GM12878 (cell line): ENCODE measurements around the gene DNAJB5. TPM values are rescaled to one million over a fixed set of nuclear protein-coding genes. Genes with fewer than 3 reads are reported as not detected.

Experiments
- CTCF ChIP-seq, 3 experiments: IDR thresholded peaks in 2 of 3; conservative IDR thresholded peaks in 1 of 3; 2 replicates each; pipeline ENCODE4 v1.5.1; 2011; ENCODE audit warnings: low read depth in 3 of 3, low read length in 3 of 3, mild to moderate bottlenecking in 3 of 3, control low read depth in 2 of 3, moderate library complexity in 2 of 3, inconsistent platforms in 1 of 3, mixed read lengths in 1 of 3; ENCODE audit not compliant: control insufficient read depth in 2 of 3, insufficient read depth in 1 of 3; ENCODE audit errors: extremely low read depth in 1 of 3
- SREBF2 ChIP-seq: IDR thresholded peaks from 2 replicates; pipeline ENCODE4 v1.6.1; 2012; ENCODE audit warnings: mild to moderate bottlenecking, low read length
- ZBTB4 ChIP-seq: fragments of 450-650 bp; formaldehyde crosslinking; IDR thresholded peaks from 2 replicates; pipeline ENCODE4 v1.4.0; 2022; ENCODE audit warnings: mild to moderate bottlenecking, moderate library complexity
- polyA plus RNA-seq, 11 experiments: library from polyadenylated mRNA; depleted of rRNA in 4 of 11; unstranded in 6 of 11; stranded (reverse) in 5 of 11; fragments of >200 nt; fragmentation: Nextera tagmentation in 4 of 11; fragmentation: Illumina TruSeq in 1 of 11; extraction: Ambion mirVana in 4 of 11; extraction: Trizol in 1 of 11; gene quantifications; 1 replicate in 1 of 11; 2 replicates in 10 of 11; pipeline versions ENCODE4 v1.2.1 to v1.2.3, GENCODE V29; 2011 to 2016; ENCODE audit warnings: inconsistent platforms in 2 of 11, missing spikeins in 2 of 11, low read depth in 1 of 11
- total RNA-seq, 4 experiments: library from RNA; depleted of rRNA in 3 of 4; stranded (reverse); fragments of >200 nt in 3 of 4; fragmentation: Illumina TruSeq in 1 of 4; extraction: Trizol in 1 of 4; gene quantifications; 2 replicates each; pipeline versions ENCODE4 v1.2.1 to v1.2.3, GENCODE V29; 2013 to 2021
- TF ChIP-seq, protein P1 (sequence below): fragments of 150-350 bp; IDR thresholded peaks from 2 replicates; pipeline ENCODE4 v1.6.1; 2014; ENCODE audit warnings: mild to moderate bottlenecking, low read depth, low read length

DNAJB5 gene
- total and polyA plus RNA-seq, 10 of the 15 experiments (the other 5 are each of a cell fraction or from before 2014, with no cell fraction given), result 0.92 to 13.3 (median 6.8) TPM

DNA sequence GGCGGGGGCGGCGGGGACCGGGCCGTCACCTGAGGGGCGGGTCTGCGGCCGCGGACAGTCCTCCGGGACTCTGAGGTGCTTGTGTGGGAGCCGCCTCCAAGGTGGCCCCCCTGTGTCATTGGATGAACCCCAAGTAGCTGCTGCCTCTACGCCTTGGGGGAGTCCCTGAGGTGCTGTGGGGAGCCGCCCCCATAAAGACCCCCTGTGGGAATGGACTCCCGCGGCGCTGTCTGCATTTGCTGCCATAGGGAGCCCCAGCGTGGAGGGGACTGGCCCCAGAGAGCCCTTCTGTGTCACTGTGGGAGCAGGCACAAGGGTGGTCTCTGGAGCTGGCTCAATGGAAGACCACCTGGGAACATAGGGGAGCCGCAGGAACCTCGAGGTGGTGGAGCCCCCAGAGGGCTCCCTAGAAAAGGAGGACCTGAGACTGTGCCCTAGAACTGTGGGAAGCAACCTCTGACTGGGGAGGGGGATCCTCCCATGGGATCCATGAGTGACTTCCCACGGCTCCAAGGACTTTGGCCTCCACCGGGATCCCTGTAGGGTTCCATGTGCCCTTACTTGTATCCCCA, 31.0 kb upstream of the DNAJB5 start (continued):
- TF ChIP-seq, protein P1, sequence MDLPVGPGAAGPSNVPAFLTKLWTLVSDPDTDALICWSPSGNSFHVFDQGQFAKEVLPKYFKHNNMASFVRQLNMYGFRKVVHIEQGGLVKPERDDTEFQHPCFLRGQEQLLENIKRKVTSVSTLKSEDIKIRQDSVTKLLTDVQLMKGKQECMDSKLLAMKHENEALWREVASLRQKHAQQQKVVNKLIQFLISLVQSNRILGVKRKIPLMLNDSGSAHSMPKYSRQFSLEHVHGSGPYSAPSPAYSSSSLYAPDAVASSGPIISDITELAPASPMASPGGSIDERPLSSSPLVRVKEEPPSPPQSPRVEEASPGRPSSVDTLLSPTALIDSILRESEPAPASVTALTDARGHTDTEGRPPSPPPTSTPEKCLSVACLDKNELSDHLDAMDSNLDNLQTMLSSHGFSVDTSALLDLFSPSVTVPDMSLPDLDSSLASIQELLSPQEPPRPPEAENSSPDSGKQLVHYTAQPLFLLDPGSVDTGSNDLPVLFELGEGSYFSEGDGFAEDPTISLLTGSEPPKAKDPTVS, result no peak
- TF ChIP-seq CTCF (IDR thresholded peaks at IDR 0.05 in 2 of 3, conservative IDR thresholded peaks at IDR 0.05 in 1 of 3; ENCODE audit: control insufficient read depth in 2 of 3, extremely low read depth in 1 of 3, insufficient read depth in 1 of 3, low read depth in 3 of 3, low read length in 3 of 3) (no peak), ZBTB4 (CRISPR knock-in tag) (no peak), SREBF2 (no peak)
